Measurements from ENCODE around the gene P4HA2.
"Not testable (repeated sequence)": the region's sequence is repeated elsewhere in the genome, so short reads cannot be mapped to it uniquely, and the experiment has no call there.

Gene P4HA2

GRCh38 chr5:132162945-132163344 lies 64.7 kb downstream of the P4HA2 start:
- peaks cover 7% of the 10 kb centered on the region for H3K27me3 ChIP-seq (ENCODE audit: insufficient read depth, low read length)
- no peaks in the 10 kb centered on the region for H3K4me1 ChIP-seq (ENCODE audit: control insufficient read depth, insufficient read depth, low read length, unreplicated experiment)
- no peaks in the 10 kb centered on the region for H3K79me2 ChIP-seq (ENCODE audit: control insufficient read depth, insufficient read depth, low read length, unreplicated experiment)
- H3K27ac ChIP-seq (ENCODE audit: low read depth, low read length), result no peak overlapping the region
- H2AFZ ChIP-seq (ENCODE audit: low read length, unreplicated experiment), result no peak overlapping the region
- H3K4me3 ChIP-seq (ENCODE audit: low read depth, low read length), result no peak overlapping the region
- no peaks in the 10 kb centered on the region for H3K36me3 ChIP-seq (ENCODE audit: insufficient read depth, low read length)

GRCh38 chr5:132161574-132162326 lies 65.9 kb downstream of the P4HA2 start:
- H2AFZ ChIP-seq (ENCODE audit: low read length, unreplicated experiment); H3K79me2 ChIP-seq (ENCODE audit: control insufficient read depth, insufficient read depth, low read length, unreplicated experiment); H3K4me3 ChIP-seq (ENCODE audit: low read depth, low read length); H3K27ac ChIP-seq (ENCODE audit: low read depth, low read length); H3K36me3 ChIP-seq (ENCODE audit: insufficient read depth, low read length); H3K27me3 ChIP-seq (ENCODE audit: insufficient read depth, low read length); H3K4me1 ChIP-seq (ENCODE audit: control insufficient read depth, insufficient read depth, low read length, unreplicated experiment): not testable (repeated sequence)

GRCh38 chr5:132156413-132156812 lies 71.2 kb downstream of the P4HA2 start:
- H3K4me1 ChIP-seq (ENCODE audit: control insufficient read depth, insufficient read depth, low read length, unreplicated experiment), result no peaks in the 10 kb centered on the region
- H3K27me3 ChIP-seq (ENCODE audit: insufficient read depth, low read length), result peaks cover 9% of the 10 kb centered on the region
- H2AFZ ChIP-seq (ENCODE audit: low read length, unreplicated experiment), result no peak overlapping the region
- no peaks in the 10 kb centered on the region for H3K79me2 ChIP-seq (ENCODE audit: control insufficient read depth, insufficient read depth, low read length, unreplicated experiment)
- no peak overlapping the region for H3K27ac ChIP-seq (ENCODE audit: low read depth, low read length)
- no peak overlapping the region for H3K4me3 ChIP-seq (ENCODE audit: low read depth, low read length)
- H3K36me3 ChIP-seq (ENCODE audit: insufficient read depth, low read length), result no peaks in the 10 kb centered on the region

GRCh38 chr5:132150565-132150964 lies 77.1 kb downstream of the P4HA2 start:
- no peaks in the 10 kb centered on the region for H3K79me2 ChIP-seq (ENCODE audit: control insufficient read depth, insufficient read depth, low read length, unreplicated experiment)

GRCh38 chr5:132147663-132148062 lies 80.0 kb downstream of the P4HA2 start:
- H3K4me3 ChIP-seq (ENCODE audit: low read depth, low read length), result no peak overlapping the region
- no peaks in the 10 kb centered on the region for H3K79me2 ChIP-seq (ENCODE audit: control insufficient read depth, insufficient read depth, low read length, unreplicated experiment)
- no peak overlapping the region for H3K27ac ChIP-seq (ENCODE audit: low read depth, low read length)
- no peaks in the 10 kb centered on the region for H3K4me1 ChIP-seq (ENCODE audit: control insufficient read depth, insufficient read depth, low read length, unreplicated experiment)
- H3K36me3 ChIP-seq (ENCODE audit: insufficient read depth, low read length), result peaks cover 3% of the 10 kb centered on the region; the same call in 1 of the 2 replicates
- no peak overlapping the region for H2AFZ ChIP-seq (ENCODE audit: low read length, unreplicated experiment)
- peaks cover 8% of the 10 kb centered on the region for H3K27me3 ChIP-seq (ENCODE audit: insufficient read depth, low read length)

More at GRCh38 chr5:132150565-132150964, 77.1 kb downstream of the P4HA2 start:
- Histone ChIP-seq H3K27me3 (ENCODE audit: insufficient read depth, low read length) (peaks cover 8% of the 10 kb centered on the region), H3K4me3 (ENCODE audit: low read depth, low read length) (no peak overlapping the region), H3K36me3 (ENCODE audit: insufficient read depth, low read length) (no peaks in the 10 kb centered on the region), H3K4me1 (ENCODE audit: control insufficient read depth, insufficient read depth, low read length, unreplicated experiment) (no peaks in the 10 kb centered on the region), H2AFZ (ENCODE audit: low read length, unreplicated experiment) (no peak overlapping the region), H3K27ac (ENCODE audit: low read depth, low read length) (no peak overlapping the region)

- not testable (repeated sequence) for H3K27me3 ChIP-seq (ENCODE audit: insufficient read depth, low read length); H3K27ac ChIP-seq (ENCODE audit: low read depth, low read length); H3K36me3 ChIP-seq (ENCODE audit: insufficient read depth, low read length); H3K79me2 ChIP-seq (ENCODE audit: control insufficient read depth, insufficient read depth, low read length, unreplicated experiment); H3K4me1 ChIP-seq (ENCODE audit: control insufficient read depth, insufficient read depth, low read length, unreplicated experiment); H3K4me3 ChIP-seq (ENCODE audit: low read depth, low read length); H2AFZ ChIP-seq (ENCODE audit: low read length, unreplicated experiment)
Measured at GRCh38 chr5:132145326-132145725, 82.3 kb downstream of the P4HA2 start.

GRCh38 chr5:132143148-132143547 lies 84.5 kb downstream of the P4HA2 start:
- Histone ChIP-seq H3K36me3 (ENCODE audit: insufficient read depth, low read length) (peaks cover 6% of the 10 kb centered on the region; the same call in 1 of the 2 replicates), H2AFZ (ENCODE audit: low read length, unreplicated experiment) (no peak overlapping the region), H3K27ac (ENCODE audit: low read depth, low read length) (no peak overlapping the region), H3K4me1 (ENCODE audit: control insufficient read depth, insufficient read depth, low read length, unreplicated experiment) (peaks cover 6% of the 10 kb centered on the region), H3K27me3 (ENCODE audit: insufficient read depth, low read length) (no peaks in the 10 kb centered on the region; the same call in 1 of the 2 replicates), H3K4me3 (ENCODE audit: low read depth, low read length) (no peak overlapping the region), H3K79me2 (ENCODE audit: control insufficient read depth, insufficient read depth, low read length, unreplicated experiment) (no peaks in the 10 kb centered on the region)

GRCh38 chr5:132142459-132142858 lies 85.2 kb downstream of the P4HA2 start:
- Histone ChIP-seq H3K4me1 (ENCODE audit: control insufficient read depth, insufficient read depth, low read length, unreplicated experiment) (peaks cover 11% of the 10 kb centered on the region), H3K27ac (ENCODE audit: low read depth, low read length) (no peak overlapping the region), H3K4me3 (ENCODE audit: low read depth, low read length) (no peak overlapping the region), H3K36me3 (ENCODE audit: insufficient read depth, low read length) (peaks cover 6% of the 10 kb centered on the region; the same call in 1 of the 2 replicates), H3K79me2 (ENCODE audit: control insufficient read depth, insufficient read depth, low read length, unreplicated experiment) (no peaks in the 10 kb centered on the region), H2AFZ (ENCODE audit: low read length, unreplicated experiment) (no peak overlapping the region), H3K27me3 (ENCODE audit: insufficient read depth, low read length) (no peaks in the 10 kb centered on the region; the same call in 1 of the 2 replicates)

Measured in ACC112 (cell line).